Aorta (tissue), 5 donors: Measurements from ENCODE around the gene NRBF2. TPM values are rescaled to one million over a fixed set of nuclear protein-coding genes. Genes with fewer than 3 reads are reported as not detected.

Experiments used
- ATAC-seq: fragments of 200-7000 bp; cut with Tn5 transposase; one replicate; pipeline ENCODE4 v1.9.1; 2022; ENCODE audit warnings: moderate library complexity; ENCODE audit not compliant: low FRiP score
- DNase-seq, 2 donors: peaks; one replicate each; pipeline ENCODE4 v3.0.0-alpha.2; 2020
- H3K27ac ChIP-seq, 2 donors: one replicate each; pipeline ENCODE4 v1.5.1; 2013; ENCODE audit warnings: low read length in 2 of 2, mild to moderate bottlenecking in 2 of 2, moderate library complexity in 2 of 2, control low read depth in 1 of 2, inconsistent platforms in 1 of 2, low read depth in 1 of 2
- H3K27me3 ChIP-seq, 2 donors: one replicate each; pipeline ENCODE4 v1.6.1; 2013; ENCODE audit warnings: control low read depth in 1 of 2, low read length in 1 of 2, mild to moderate bottlenecking in 1 of 2, moderate library complexity in 1 of 2; ENCODE audit not compliant: insufficient read depth in 2 of 2, control insufficient read depth in 1 of 2
- H3K36me3 ChIP-seq, 2 donors: one replicate each; pipeline ENCODE4 v1.6.1; 2013; ENCODE audit warnings: control low read depth in 1 of 2, low read length in 1 of 2, mild to moderate bottlenecking in 1 of 2; ENCODE audit not compliant: insufficient read depth in 2 of 2, control insufficient read depth in 1 of 2
- H3K4me1 ChIP-seq, 2 donors: one replicate each; pipeline ENCODE4 v1.6.1; 2013; ENCODE audit warnings: low read length in 2 of 2, control low read depth in 1 of 2, mild to moderate bottlenecking in 1 of 2, moderate library complexity in 1 of 2; ENCODE audit not compliant: insufficient read depth in 2 of 2, control insufficient read depth in 1 of 2
- H3K4me3 ChIP-seq, 2 donors: one replicate each; pipeline ENCODE4 v1.5.1; 2013; ENCODE audit warnings: low read length in 2 of 2, control low read depth in 1 of 2, mild to moderate bottlenecking in 1 of 2
- H3K9me3 ChIP-seq: one replicate; pipeline ENCODE4 v1.6.1; 2013; ENCODE audit warnings: mild to moderate bottlenecking, low read length; ENCODE audit not compliant: control insufficient read depth
- WGBS, 2 donors: extraction: QIAGEN DNeasy Blood & Tissue Kit; methylation state at CpG; one replicate each; pipeline ENCODE4 v1.1.7; 2013; 5-methylcytosine and 5-hydroxymethylcytosine counted together
- intact Hi-C, 2 donors: fragments of 100-400 bp; cut with DNase I; formaldehyde crosslinking; loops; one replicate each; pipeline versions ENCODE4 v1.14.2 to v1.15.0; 2022
- polyA plus RNA-seq, 2 donors: library from polyadenylated mRNA; stranded (reverse); fragments of 200-250 nt; gene quantifications; one replicate each; pipeline ENCODE4 v1.2.3, GENCODE V29; 2013
- total RNA-seq, 2 donors: library from RNA; stranded (reverse); fragmentation: NEBNext Ultra II Directional; extraction: Animal tissue kit (Norgen Biotek cat#: 25700); gene quantifications; one replicate each; pipeline ENCODE4 v1.2.1, GENCODE V29; 2021
- donor health status: healthy with polysubstance abuse.
- donor health status: Bipolar disorder and iron deficiency.
- donor health status: DM: no; HTN: no; CAD: no.
- donor health status: DM: no; HTN: no; CAD: no.
- donor health status: DM: yes; HTN: yes; CAD: no.

The NRBF2 gene
- total and polyA plus RNA-seq, 4 donors: 8.5 to 19.0 (median 16.9) TPM

DNA sequence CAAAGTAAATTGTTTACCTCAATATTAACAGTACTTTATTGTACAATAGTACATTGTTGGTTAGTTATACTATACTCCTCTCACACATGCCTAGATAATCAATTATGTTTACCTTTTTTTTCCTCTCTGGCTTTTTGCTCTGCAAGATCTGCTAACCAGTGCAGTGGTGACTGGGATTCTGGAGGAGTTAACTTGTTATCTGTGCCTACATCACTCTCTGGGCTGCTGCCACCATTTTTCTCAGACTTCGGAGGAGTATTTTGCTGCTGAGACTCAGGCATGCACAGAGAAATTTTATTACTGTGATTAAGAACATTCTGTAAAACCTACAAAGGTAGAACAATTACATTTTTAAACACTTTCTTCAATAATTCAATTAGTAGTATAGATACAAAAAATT, 59.7 kb downstream of the NRBF2 start:
- Histone ChIP-seq H3K27ac (no peak overlapping the region), H3K27me3 (no peaks in the 10 kb centered on the region), H3K36me3 (peaks cover 0 to 2% of the 10 kb centered on the region in 2 donors), H3K4me1 (peaks cover 0 to 1% of the 10 kb centered on the region in 2 donors), H3K9me3 (no peaks in the 10 kb centered on the region), H3K4me3 (no peak overlapping the region)
- DNase-seq (no peak), ATAC-seq (no peak)
- intact Hi-C loops: no loop called here
- WGBS, 2 donors: 6 to 7% methylated on average over 1 of the region's 1 CpG

DNA sequence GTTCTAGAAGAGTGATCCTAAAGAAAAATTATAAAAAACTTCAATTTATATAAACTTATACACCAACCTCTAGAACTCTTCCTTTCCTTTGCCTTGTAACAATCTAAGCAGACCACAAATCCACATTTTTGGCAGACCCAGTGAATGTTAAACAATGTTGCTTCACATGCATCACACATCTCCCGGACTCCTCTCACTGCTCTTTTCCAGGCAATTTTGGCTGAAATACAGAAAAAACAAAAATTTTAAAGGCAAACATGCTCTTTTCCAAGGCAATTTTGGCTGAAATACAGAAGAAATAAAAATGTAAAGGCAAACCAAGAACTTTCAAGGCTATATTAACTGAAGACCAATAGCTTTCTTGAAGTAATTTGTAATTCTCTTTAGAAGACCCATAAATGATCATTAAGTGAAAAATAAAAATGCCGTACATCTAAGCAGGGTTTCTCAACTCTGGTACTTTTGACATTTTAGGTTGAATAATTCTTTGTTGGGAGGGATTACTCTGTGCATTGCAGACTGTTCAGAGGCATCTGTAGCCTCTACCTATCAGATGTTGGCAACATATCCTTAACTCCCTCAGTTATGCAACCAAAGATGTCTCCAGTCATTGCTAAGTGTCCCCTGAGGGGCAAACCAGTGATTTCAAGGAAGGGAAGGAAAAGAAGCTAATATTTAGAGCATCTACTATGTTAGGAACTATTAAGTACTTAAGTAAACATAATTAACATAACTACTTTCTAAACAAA, 64.4 kb downstream of the NRBF2 start:
- Histone ChIP-seq H3K27ac (no peak overlapping the region), H3K4me3 (no peak overlapping the region)

DNA sequence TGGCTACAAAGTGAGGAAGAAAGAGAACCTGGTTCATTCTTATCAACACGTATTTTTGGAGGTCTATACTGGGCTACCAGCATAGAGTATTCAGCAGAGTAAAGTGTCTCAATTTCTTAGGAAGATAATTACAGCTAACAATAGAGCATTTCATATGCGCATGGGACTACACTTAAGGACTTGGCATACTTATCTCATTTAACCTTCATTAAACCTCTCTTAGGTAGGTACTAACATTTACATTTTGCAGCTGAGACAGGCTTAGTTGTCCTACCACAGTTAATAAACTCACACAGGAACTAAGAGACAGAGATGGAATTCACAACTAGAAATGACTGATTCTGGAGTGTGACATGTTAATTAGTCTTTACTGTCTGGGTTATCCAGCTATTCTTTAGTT, 66.6 kb downstream of the NRBF2 start:
- intact Hi-C loops: loop anchor here in 1 of 2 donors (10.0 kb wide), 1 partner anchor 315 kb away; no protein-coding TSS in a partner anchor
- Histone ChIP-seq H3K4me3 (no peak overlapping the region), H3K4me1 (peaks cover 0 to 1% of the 10 kb centered on the region in 2 donors), H3K36me3 (peaks cover 0 to 2% of the 10 kb centered on the region in 2 donors), H3K9me3 (no peaks in the 10 kb centered on the region), H3K27ac (no peak overlapping the region), H3K27me3 (no peaks in the 10 kb centered on the region)
- ATAC-seq (no peak), DNase-seq (no peak)
- WGBS, 2 donors: 89 to 90% methylated on average over 2 of the region's 2 CpGs

More for the DNA sequence above, 64.4 kb downstream of the NRBF2 start:
- ATAC-seq: no peak
- intact Hi-C loops: no loop called here
- 18 to 24% methylated on average over 2 of the region's 2 CpGs for WGBS, 2 donors
- Histone ChIP-seq H3K36me3 (peaks cover 0 to 2% of the 10 kb centered on the region in 2 donors), H3K4me1 (peaks cover 0 to 1% of the 10 kb centered on the region in 2 donors), H3K9me3 (no peaks in the 10 kb centered on the region), H3K27me3 (no peaks in the 10 kb centered on the region)
- no peak for DNase-seq

DNA sequence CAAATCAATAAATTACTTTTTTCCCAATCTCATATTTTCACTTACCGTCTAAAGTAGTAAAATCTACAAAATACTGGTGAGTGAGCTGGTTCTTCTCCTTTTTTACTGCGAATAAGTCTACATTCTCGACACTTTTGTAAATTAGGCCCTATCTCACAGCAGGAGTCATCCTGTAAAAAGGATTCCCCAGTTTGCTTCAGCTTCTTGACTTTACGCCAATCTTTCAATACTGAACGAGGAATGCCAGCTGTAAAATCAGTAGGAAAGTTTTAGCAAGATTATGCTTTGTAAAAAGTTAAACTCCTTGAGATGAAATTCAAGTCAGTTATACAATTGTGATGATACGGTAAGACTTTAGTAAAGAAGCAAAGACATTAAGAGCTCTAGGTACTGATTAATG, 67.3 kb downstream of the NRBF2 start:
- H3K4me1 ChIP-seq: peaks cover 0 to 1% of the 10 kb centered on the region in 2 donors
- intact Hi-C loops: loop anchor here in 1 of 2 donors (10.0 kb wide), 1 partner anchor 314 kb away; no protein-coding TSS in a partner anchor
- no peak overlapping the region for H3K27ac ChIP-seq
- no peak for ATAC-seq
- no peaks in the 10 kb centered on the region for H3K9me3 ChIP-seq
- H3K36me3 ChIP-seq: peaks cover 0 to 2% of the 10 kb centered on the region in 2 donors
- DNase-seq: no peak
- WGBS, 2 donors: 56 to 62% methylated on average over 6 of the region's 6 CpGs
- no peak overlapping the region for H3K4me3 ChIP-seq
- H3K27me3 ChIP-seq: no peaks in the 10 kb centered on the region

DNA sequence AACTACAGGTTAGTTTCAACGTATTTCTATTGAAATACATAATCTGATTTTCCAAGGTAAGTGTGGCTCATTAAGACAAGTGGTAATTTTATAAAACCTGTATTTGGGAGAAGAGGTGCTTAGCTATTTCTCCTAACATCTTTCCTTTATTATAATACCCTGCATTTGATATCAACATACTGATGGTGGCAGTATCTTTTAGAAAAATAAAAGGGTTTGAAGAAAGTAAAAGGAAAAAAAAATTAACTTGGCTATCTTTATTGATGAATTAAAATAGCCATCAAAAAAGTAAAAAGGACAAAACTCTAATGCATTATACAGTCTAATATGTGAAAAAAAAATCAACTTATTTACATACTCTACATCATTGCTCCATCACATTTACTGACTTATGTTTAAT, 68.0 kb downstream of the NRBF2 start:
- Histone ChIP-seq H3K27me3 (no peaks in the 10 kb centered on the region), H3K9me3 (no peaks in the 10 kb centered on the region), H3K27ac (no peak overlapping the region), H3K36me3 (peaks cover 0 to 3% of the 10 kb centered on the region in 2 donors), H3K4me1 (peaks cover 1 to 4% of the 10 kb centered on the region in 2 donors), H3K4me3 (no peak overlapping the region)
- ATAC-seq (no peak), DNase-seq (no peak)
- intact Hi-C loops: loop anchor here in 1 of 2 donors (10.0 kb wide), 1 partner anchor 314 kb away; no protein-coding TSS in a partner anchor
- 0% methylated on average over 1 of the region's 1 CpG for WGBS, 2 donors
